HS-27A (cell line): ENCODE measurements around the gene RAB11FIP5.
"Not testable (repeated sequence)": the region's sequence is repeated elsewhere in the genome, so short reads cannot be mapped to it uniquely, and the experiment has no call there.

Experiments used
- DNase-seq: peaks from one replicate; pipeline ENCODE4 v3.0.0-alpha.2; 2012; ENCODE audit warnings: low read depth, missing footprints

Gene RAB11FIP5

GRCh38 chr2:73111073-73112025, 1.4 kb downstream of the RAB11FIP5 start:
- DNase-seq = no peak

- DNase-seq = no peak
Measured at GRCh38 chr2:73110168-73111072, 2.3 kb downstream of the RAB11FIP5 start.

GRCh38 chr2:73109431-73110167, 3.1 kb downstream of the RAB11FIP5 start:
- no peak for DNase-seq

- no peak for DNase-seq
Measured at GRCh38 chr2:73107211-73107926, 5.4 kb downstream of the RAB11FIP5 start.

GRCh38 chr2:73106791-73107190, 6.0 kb downstream of the RAB11FIP5 start:
- DNase-seq = no peak

GRCh38 chr2:73105511-73105971, 7.2 kb downstream of the RAB11FIP5 start:
- DNase-seq = no peak

- no peak for DNase-seq
Measured at GRCh38 chr2:73104933-73105332, 7.8 kb downstream of the RAB11FIP5 start.

- DNase-seq = no peak
Measured at GRCh38 chr2:73103018-73103542, 9.7 kb downstream of the RAB11FIP5 start.

GRCh38 chr2:73101626-73102256, 11.0 kb downstream of the RAB11FIP5 start:
- DNase-seq = no peak

GRCh38 chr2:73100956-73101355, 11.8 kb downstream of the RAB11FIP5 start:
- no peak for DNase-seq

GRCh38 chr2:73099486-73099885, 13.3 kb downstream of the RAB11FIP5 start:
- no peak for DNase-seq

GRCh38 chr2:73095910-73096309, 16.8 kb downstream of the RAB11FIP5 start:
- no peak for DNase-seq

GRCh38 chr2:73093601-73094218, 19.0 kb downstream of the RAB11FIP5 start:
- DNase-seq = not testable (repeated sequence)

GRCh38 chr2:73092146-73092783, 20.5 kb downstream of the RAB11FIP5 start:
- DNase-seq = no peak

- DNase-seq = no peak
Measured at GRCh38 chr2:73091696-73092095, 21.1 kb downstream of the RAB11FIP5 start.

GRCh38 chr2:73091164-73091563, 21.6 kb downstream of the RAB11FIP5 start:
- DNase-seq = no peak

GRCh38 chr2:73089270-73090030, 23.3 kb downstream of the RAB11FIP5 start:
- peak; percentile 84 for DNase-seq

GRCh38 chr2:73088703-73089102, 24.0 kb downstream of the RAB11FIP5 start:
- DNase-seq = no peak

- no peak for DNase-seq
Measured at GRCh38 chr2:73088211-73088610, 24.5 kb downstream of the RAB11FIP5 start.
